GM12891 (cell line): ENCODE results near the gene KRT81.
"Not testable (repeated sequence)": the region's sequence is repeated elsewhere in the genome, so short reads cannot be mapped to it uniquely, and the experiment has no call there.

ENCODE experiments used
- DNase-seq: peaks from one replicate; pipeline ENCODE4 v3.0.0; 2011; ENCODE audit warnings: low spot score; ENCODE audit not compliant: insufficient read length
- FAIRE-seq: peaks from 2 replicates; lab custom pipeline; 2011; peaks lifted over from hg19 to GRCh38; lab: Jason Lieb, UNC
- PAX5 ChIP-seq: IDR thresholded peaks from 2 replicates; pipeline ENCODE4 v1.6.1; 2011; ENCODE audit warnings: low read length, moderate library complexity, mild to moderate bottlenecking; ENCODE audit not compliant: insufficient read depth, severe bottlenecking
- POLR2A ChIP-seq: IDR thresholded peaks from 2 replicates; pipeline ENCODE4 v1.6.1; 2011; ENCODE audit warnings: low read depth, low read length, control low read depth
- POLR2AphosphoS5 ChIP-seq: IDR thresholded peaks from 2 replicates; pipeline ENCODE4 v1.6.1; 2011; ENCODE audit warnings: low read depth, low read length, control low read depth
- POU2F2 ChIP-seq: IDR thresholded peaks from 2 replicates; pipeline ENCODE4 v1.6.1; 2011; ENCODE audit warnings: low read depth, mild to moderate bottlenecking, control low read depth, low read length, moderate library complexity
- SPI1 ChIP-seq: IDR thresholded peaks from 2 replicates; pipeline ENCODE4 v1.6.1; 2011; ENCODE audit warnings: low read depth, low read length, control low read depth
- TAF1 ChIP-seq: IDR thresholded peaks from 2 replicates; pipeline ENCODE4 v1.6.1; 2011; ENCODE audit warnings: low read depth, low read length, control low read depth

Gene KRT81

GRCh38 chr12:52300796-52301691 is 9.7 kb upstream of the KRT81 start:
- FAIRE-seq (no peak), DNase-seq (no peak)
- TF ChIP-seq POU2F2 (no peak), TAF1 (no peak), PAX5 (no peak), POLR2AphosphoS5 (no peak), POLR2A (no peak), SPI1 (no peak)

GRCh38 chr12:52298677-52299190 is 7.4 kb upstream of the KRT81 start:
- TF ChIP-seq TAF1: no peak
- FAIRE-seq (no peak), DNase-seq (no peak)

- TF ChIP-seq SPI1 (no peak), POLR2AphosphoS5 (no peak), PAX5 (no peak), TAF1 (no peak), POU2F2 (no peak), POLR2A (no peak)
- DNase-seq (no peak), FAIRE-seq (no peak)
Measured at GRCh38 chr12:52296572-52297215, 5.4 kb upstream of the KRT81 start.

GRCh38 chr12:52295663-52296062 is 4.3 kb upstream of the KRT81 start:
- FAIRE-seq (no peak), DNase-seq (no peak)
- TF ChIP-seq POU2F2 (no peak), POLR2A (no peak), PAX5 (no peak), TAF1 (no peak), SPI1 (no peak), POLR2AphosphoS5 (no peak)

GRCh38 chr12:52294803-52295202 is 3.5 kb upstream of the KRT81 start:
- no peak for DNase-seq
- TF ChIP-seq SPI1 (no peak), POLR2AphosphoS5 (no peak)
- no peak for FAIRE-seq

- FAIRE-seq (no peak), DNase-seq (no peak)
- TF ChIP-seq POU2F2 (no peak), PAX5 (no peak), POLR2AphosphoS5 (no peak), TAF1 (no peak), POLR2A (no peak), SPI1 (no peak)
Measured at GRCh38 chr12:52293926-52294325, 2.6 kb upstream of the KRT81 start.

GRCh38 chr12:52290483-52291134 is 725 bp downstream of the KRT81 start:
- FAIRE-seq: peak; percentile 80

GRCh38 chr12:52287816-52288805 is 3.2 kb downstream of the KRT81 start:
- not testable (repeated sequence) for DNase-seq
- FAIRE-seq: peak; percentile 99

More at GRCh38 chr12:52290483-52291134, 725 bp downstream of the KRT81 start:
- DNase-seq: not testable (repeated sequence)

- DNase-seq, FAIRE-seq: not testable (repeated sequence)
Measured at GRCh38 chr12:52286857-52287785, 4.2 kb downstream of the KRT81 start.
